Activated CD4-positive, alpha-beta T cell treated with anti-CD3 and anti-CD28 coated beads, Interleukin-2, amount 50 U/mL, for 1 hour (primary cell): Measurements from ENCODE around the gene KIAA0232.
A peak's percentile ranks its signal among the peaks of the same experiment; 100 is the strongest.

Source experiments
- DNase-seq: peaks from one replicate; pipeline ENCODE4 v3.0.0-alpha.2; 2020

KIAA0232 gene

GRCh38 chr4:6855692-6856297, 73.3 kb downstream of the KIAA0232 start:
- DNase-seq, result no peak

GRCh38 chr4:6856391-6856790, 73.9 kb downstream of the KIAA0232 start:
- no peak for DNase-seq

GRCh38 chr4:6857009-6857882, 74.7 kb downstream of the KIAA0232 start:
- no peak for DNase-seq

GRCh38 chr4:6858997-6859396, 76.5 kb downstream of the KIAA0232 start:
- no peak for DNase-seq

- no peak for DNase-seq
Measured at GRCh38 chr4:6859543-6859942, 77.0 kb downstream of the KIAA0232 start.

GRCh38 chr4:6868386-6868785, 85.9 kb downstream of the KIAA0232 start:
- no peak for DNase-seq

- no peak for DNase-seq
Measured at GRCh38 chr4:6869944-6870343, 87.4 kb downstream of the KIAA0232 start.

- no peak for DNase-seq
Measured at GRCh38 chr4:6873291-6873690, 90.8 kb downstream of the KIAA0232 start.

- peak; percentile 84 for DNase-seq
Measured at GRCh38 chr4:6873792-6874461, 91.4 kb downstream of the KIAA0232 start.

GRCh38 chr4:6874981-6875380, 92.5 kb downstream of the KIAA0232 start:
- DNase-seq, result no peak

- DNase-seq, result no peak
Measured at GRCh38 chr4:6875431-6875831, 92.9 kb downstream of the KIAA0232 start.

GRCh38 chr4:6876440-6876839, 93.9 kb downstream of the KIAA0232 start:
- DNase-seq, result no peak

GRCh38 chr4:6877067-6877466, 94.5 kb downstream of the KIAA0232 start:
- DNase-seq, result no peak

- DNase-seq, result no peak
Measured at GRCh38 chr4:6878451-6879059, 96.0 kb downstream of the KIAA0232 start.

GRCh38 chr4:6880691-6881090, 98.2 kb downstream of the KIAA0232 start:
- no peak for DNase-seq

- no peak for DNase-seq
Measured at GRCh38 chr4:6881908-6882307, 99.4 kb downstream of the KIAA0232 start.

- DNase-seq, result no peak
Measured at GRCh38 chr4:6884341-6884870, 101.9 kb downstream of the KIAA0232 start.

- DNase-seq, result no peak
Measured at GRCh38 chr4:6885953-6886557, 103.5 kb downstream of the KIAA0232 start.

- no peak for DNase-seq
Measured at GRCh38 chr4:6886886-6887285, 104.4 kb downstream of the KIAA0232 start.

- no peak for DNase-seq
Measured at GRCh38 chr4:6887591-6888371, 105.3 kb downstream of the KIAA0232 start.

- no peak for DNase-seq
Measured at GRCh38 chr4:6888506-6889071, 106.1 kb downstream of the KIAA0232 start.
